Skeletal muscle tissue (tissue), 4 donors: ENCODE results near the gene BRD7. TPM values are rescaled to one million over a fixed set of nuclear protein-coding genes. Genes with fewer than 3 reads are reported as not detected.

ENCODE experiments used
- H3K27ac ChIP-seq: one replicate; pipeline ENCODE4 v1.7.0; 2013; ENCODE audit warnings: mild to moderate bottlenecking, low read depth, low read length, inconsistent platforms
- H3K27me3 ChIP-seq, 3 donors: one replicate each; pipeline ENCODE4 v1.7.0; 2013; ENCODE audit warnings: low read length in 3 of 3; ENCODE audit not compliant: control insufficient read depth in 3 of 3, insufficient read depth in 3 of 3
- H3K36me3 ChIP-seq, 3 donors: one replicate each; pipeline ENCODE4 v1.7.0; 2013; ENCODE audit warnings: low read length in 3 of 3; ENCODE audit not compliant: control insufficient read depth in 3 of 3, insufficient read depth in 3 of 3
- H3K4me1 ChIP-seq, 3 donors: one replicate each; pipeline ENCODE4 v1.7.0; 2013; ENCODE audit warnings: low read length in 3 of 3, mild to moderate bottlenecking in 3 of 3; ENCODE audit not compliant: control insufficient read depth in 3 of 3, insufficient read depth in 3 of 3
- H3K4me3 ChIP-seq, 3 donors: one replicate each; pipeline ENCODE4 v1.7.0; 2013; ENCODE audit warnings: low read length in 3 of 3
- H3K9ac ChIP-seq, 3 donors: one replicate each; pipeline ENCODE4 v1.7.0; 2013; ENCODE audit warnings: low read length in 3 of 3, mild to moderate bottlenecking in 3 of 3, moderate library complexity in 2 of 3, low read depth in 1 of 3
- H3K9me3 ChIP-seq, 3 donors: one replicate each; pipeline ENCODE4 v1.7.0; 2013; ENCODE audit warnings: low read length in 3 of 3; ENCODE audit not compliant: control insufficient read depth in 3 of 3
- total RNA-seq: library from RNA; depleted of rRNA; stranded (reverse); fragments of >200 nt; gene quantifications from one replicate; pipeline ENCODE4 v1.2.3, GENCODE V29; 2014
- donor health status: Osteomylitis.

BRD7 gene
- total RNA-seq, 1 donor from 2014 or later: 32.9 TPM

GRCh38 chr16:50373345-50373701 lies 4.5 kb upstream of the BRD7 start:
- Histone ChIP-seq H3K27ac (peak overlapping the region; percentile 72), H3K36me3 (no peaks in the 10 kb centered on the region), H3K9ac (peak overlapping the region in 2 of 3 donors; percentile 27 to 57)

GRCh38 chr16:50372611-50373344 lies 4.0 kb upstream of the BRD7 start:
- peaks cover 13 to 21% (median 14%) of the 10 kb centered on the region in 3 donors for H3K4me1 ChIP-seq
- H3K9me3 ChIP-seq: no peaks in the 10 kb centered on the region
- no peaks in the 10 kb centered on the region for H3K27me3 ChIP-seq
- H3K36me3 ChIP-seq: no peaks in the 10 kb centered on the region
- no peak overlapping the region for H3K4me3 ChIP-seq
- peak overlapping the region; percentile 27 to 57 (median 33) for H3K9ac ChIP-seq
- H3K27ac ChIP-seq: peak overlapping the region; percentile 72

More at GRCh38 chr16:50373345-50373701, 4.5 kb upstream of the BRD7 start:
- H3K27me3 ChIP-seq: no peaks in the 10 kb centered on the region
- peaks cover 10 to 19% (median 11%) of the 10 kb centered on the region in 3 donors for H3K4me1 ChIP-seq
- no peaks in the 10 kb centered on the region for H3K9me3 ChIP-seq
- H3K4me3 ChIP-seq: no peak overlapping the region

DNA sequence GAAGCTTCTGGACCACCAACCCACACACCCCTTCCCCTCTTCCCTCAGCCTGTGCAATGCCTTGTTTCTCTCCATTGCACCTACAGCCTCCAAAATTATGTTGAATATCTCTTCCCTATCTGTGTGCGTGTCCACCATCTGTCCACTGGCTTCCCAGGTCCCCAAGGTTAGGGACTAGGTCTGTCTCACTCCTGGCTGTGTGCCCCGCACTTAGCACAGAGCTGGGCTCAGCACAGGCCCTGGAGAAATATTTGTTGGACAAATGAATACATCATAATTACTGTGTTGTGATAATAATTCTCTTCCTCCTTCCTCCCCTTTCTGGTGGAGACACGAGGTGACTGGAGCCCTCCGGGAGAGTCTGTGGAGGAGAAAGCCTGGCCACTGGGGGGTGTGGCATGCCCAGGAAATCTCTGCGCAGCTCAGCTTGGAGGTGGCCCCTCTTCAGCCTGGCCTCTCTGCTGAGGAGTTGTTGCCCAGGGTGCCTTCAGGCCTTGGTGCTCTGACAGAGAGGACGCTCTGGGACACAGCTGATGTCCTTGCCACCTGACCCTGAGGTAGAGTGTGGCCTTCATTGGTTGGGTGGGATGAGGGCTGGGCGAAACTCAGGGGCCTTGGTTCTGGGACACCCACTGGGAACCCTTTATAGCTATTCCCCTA lies 3.3 kb upstream of the BRD7 start:
- peak overlapping the region; percentile 72 for H3K27ac ChIP-seq
- no peak overlapping the region for H3K4me3 ChIP-seq
- no peaks in the 10 kb centered on the region for H3K9me3 ChIP-seq
- H3K9ac ChIP-seq: peak overlapping the region in 1 of 3 donors; percentile 57
- H3K36me3 ChIP-seq: no peaks in the 10 kb centered on the region
- H3K4me1 ChIP-seq: peaks cover 20 to 28% (median 21%) of the 10 kb centered on the region in 3 donors
- no peaks in the 10 kb centered on the region for H3K27me3 ChIP-seq

DNA sequence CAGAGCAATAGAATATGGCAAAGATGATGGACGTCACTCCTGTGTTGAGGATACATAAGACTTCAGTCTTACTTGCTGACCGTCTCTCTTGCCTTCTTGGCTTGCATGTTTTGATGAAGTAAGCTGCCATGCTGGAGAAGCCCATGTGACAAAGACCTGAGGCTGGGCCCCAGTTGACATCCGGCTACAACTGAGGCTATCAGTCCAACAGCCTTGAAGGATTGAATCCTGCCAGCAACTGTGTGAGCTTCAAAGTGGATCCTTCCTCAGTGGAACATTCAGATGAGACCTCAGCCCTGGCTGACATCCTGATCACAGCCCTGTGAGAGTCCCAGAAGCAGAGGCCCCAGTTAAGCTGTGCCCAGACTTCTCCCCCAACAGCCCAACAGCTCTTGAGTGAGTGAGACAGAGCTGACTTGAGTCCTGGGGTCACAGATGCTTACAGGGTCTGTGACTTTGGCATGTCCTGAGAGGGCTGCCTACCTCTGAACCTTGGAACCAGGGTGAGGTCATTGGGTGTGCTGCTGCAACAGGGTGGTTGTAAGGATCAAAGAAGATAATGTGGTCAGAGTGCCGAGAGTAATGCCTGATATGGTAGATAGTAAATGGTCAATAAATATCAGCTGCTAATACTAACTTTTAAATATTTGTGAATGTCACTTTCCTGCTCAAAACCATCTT lies 2.4 kb upstream of the BRD7 start:
- no peaks in the 10 kb centered on the region for H3K9me3 ChIP-seq
- peaks cover 20 to 30% (median 30%) of the 10 kb centered on the region in 3 donors for H3K4me1 ChIP-seq
- H3K36me3 ChIP-seq: peaks cover 0 to 4% (median 0%) of the 10 kb centered on the region in 3 donors
- no peak overlapping the region for H3K27ac ChIP-seq
- no peak overlapping the region for H3K9ac ChIP-seq
- no peak overlapping the region for H3K4me3 ChIP-seq
- no peaks in the 10 kb centered on the region for H3K27me3 ChIP-seq

DNA sequence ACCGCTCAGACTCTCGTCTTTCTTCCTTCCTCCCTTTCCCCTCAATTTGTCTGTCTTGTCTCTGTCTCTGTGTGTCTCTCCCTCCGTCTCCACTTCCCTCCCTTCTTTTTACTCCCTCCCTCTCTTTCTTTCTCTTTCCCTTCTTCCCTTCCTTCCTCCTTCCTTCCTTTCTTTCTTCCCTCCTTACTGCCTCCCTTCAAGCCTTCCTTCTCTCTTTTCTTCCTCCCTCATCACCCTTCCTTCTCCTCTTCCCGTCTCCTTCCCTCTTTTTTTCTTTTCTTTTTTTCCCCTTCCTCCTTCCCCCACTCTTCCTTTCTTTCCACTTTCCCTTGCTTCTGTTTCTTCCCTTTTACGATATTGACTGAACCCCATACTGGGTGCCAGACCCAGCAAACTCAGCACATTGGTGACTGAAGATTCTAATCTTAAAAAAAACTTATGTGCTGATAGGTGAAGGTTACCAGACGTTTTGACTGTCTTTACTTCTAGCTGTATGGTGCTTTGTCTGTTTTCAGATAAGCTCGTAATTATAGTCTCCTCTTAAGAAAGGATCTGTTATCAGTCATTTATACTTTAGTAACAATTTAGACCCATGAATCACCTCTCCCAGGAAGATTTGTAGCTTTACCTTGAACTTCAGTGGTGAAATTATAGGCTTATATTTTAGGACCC lies 481 bp upstream of the BRD7 start:
- Histone ChIP-seq H3K4me3 (peak overlapping the region; percentile 65 to 79 (median 75)), H3K27ac (peak overlapping the region; percentile 51), H3K9ac (peak overlapping the region in 2 of 3 donors; percentile 21 to 51), H3K27me3 (no peaks in the 10 kb centered on the region), H3K36me3 (peaks cover 4 to 12% (median 7%) of the 10 kb centered on the region in 3 donors), H3K9me3 (no peaks in the 10 kb centered on the region), H3K4me1 (peaks cover 20 to 36% (median 31%) of the 10 kb centered on the region in 3 donors)

DNA sequence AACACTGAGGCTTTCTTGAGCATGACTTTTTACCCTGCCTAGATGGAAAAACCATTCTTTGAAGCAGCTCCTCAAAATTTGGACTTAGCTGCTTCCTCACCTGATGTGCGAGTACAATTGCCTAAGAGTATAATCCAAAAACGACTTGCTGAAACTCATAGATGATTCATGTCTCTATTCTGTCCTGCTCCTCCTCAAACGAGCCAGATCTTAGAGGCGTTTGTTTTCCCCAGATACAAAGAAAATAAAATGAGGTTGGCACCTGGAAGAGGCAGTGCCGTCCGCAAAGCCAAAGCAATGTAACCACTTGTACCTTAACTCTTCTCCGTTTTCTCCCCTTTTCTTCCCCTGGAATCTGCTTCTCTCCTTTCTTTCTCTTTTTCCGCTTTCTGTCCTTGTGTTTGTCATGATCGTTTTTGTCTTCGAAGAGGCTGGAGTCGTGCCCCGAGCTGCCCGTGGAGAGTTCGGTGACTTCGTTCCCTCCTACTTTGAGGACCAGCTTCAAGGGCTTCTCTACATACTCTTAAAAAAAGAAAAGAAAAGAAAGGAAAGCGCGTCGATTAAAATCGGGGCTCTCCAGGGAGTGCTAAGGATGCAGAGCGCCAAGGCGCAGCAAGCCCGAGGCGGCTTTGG lies 895 bp downstream of the BRD7 start:
- Histone ChIP-seq H3K27ac (no peak overlapping the region), H3K4me3 (peak overlapping the region; percentile 69 to 76 (median 75)), H3K36me3 (peaks cover 10 to 20% (median 11%) of the 10 kb centered on the region in 3 donors), H3K4me1 (peaks cover 14 to 31% (median 23%) of the 10 kb centered on the region in 3 donors), H3K27me3 (no peaks in the 10 kb centered on the region), H3K9ac (peak overlapping the region; percentile 77 to 81 (median 79)), H3K9me3 (no peaks in the 10 kb centered on the region)

- H3K4me3 ChIP-seq: no peak overlapping the region
- no peak overlapping the region for H3K9ac ChIP-seq
- no peaks in the 10 kb centered on the region for H3K27me3 ChIP-seq
- peaks cover 12 to 29% (median 13%) of the 10 kb centered on the region in 3 donors for H3K4me1 ChIP-seq
- H3K9me3 ChIP-seq: no peaks in the 10 kb centered on the region
- H3K27ac ChIP-seq: no peak overlapping the region
- peaks cover 11 to 31% (median 13%) of the 10 kb centered on the region in 3 donors for H3K36me3 ChIP-seq
These were observed 2.8 kb downstream of the BRD7 start for GRCh38 chr16:50365791-50366575.

GRCh38 chr16:50363656-50364055 lies 5.1 kb downstream of the BRD7 start:
- H3K4me1 ChIP-seq: peaks cover 15 to 33% (median 18%) of the 10 kb centered on the region in 3 donors
- no peaks in the 10 kb centered on the region for H3K9me3 ChIP-seq
- H3K4me3 ChIP-seq: no peak overlapping the region
- H3K36me3 ChIP-seq: peaks cover 13 to 34% (median 16%) of the 10 kb centered on the region in 3 donors
- H3K27ac ChIP-seq: no peak overlapping the region
- no peak overlapping the region for H3K9ac ChIP-seq
- no peaks in the 10 kb centered on the region for H3K27me3 ChIP-seq

- Histone ChIP-seq H3K27me3 (no peaks in the 10 kb centered on the region), H3K36me3 (peaks cover 13 to 25% (median 16%) of the 10 kb centered on the region in 3 donors), H3K27ac (peak overlapping the region; percentile 43)
These were observed 8.0 kb downstream of the BRD7 start for GRCh38 chr16:50360779-50361178.

More at GRCh38 chr16:50360779-50361178, 8.0 kb downstream of the BRD7 start:
- H3K9me3 ChIP-seq: no peaks in the 10 kb centered on the region
- no peak overlapping the region for H3K4me3 ChIP-seq
- H3K4me1 ChIP-seq: peaks cover 3 to 10% (median 9%) of the 10 kb centered on the region in 3 donors
- no peak overlapping the region for H3K9ac ChIP-seq
